ENCODE results near the gene CCDC142. TPM values are rescaled to one million over a fixed set of nuclear protein-coding genes. Genes with fewer than 3 reads are reported as not detected.

The CCDC142 gene
- polyA plus RNA-seq, 1 of the 3 experiments (the other 2 are of a cell fraction), result 8.7 TPM

DNA sequence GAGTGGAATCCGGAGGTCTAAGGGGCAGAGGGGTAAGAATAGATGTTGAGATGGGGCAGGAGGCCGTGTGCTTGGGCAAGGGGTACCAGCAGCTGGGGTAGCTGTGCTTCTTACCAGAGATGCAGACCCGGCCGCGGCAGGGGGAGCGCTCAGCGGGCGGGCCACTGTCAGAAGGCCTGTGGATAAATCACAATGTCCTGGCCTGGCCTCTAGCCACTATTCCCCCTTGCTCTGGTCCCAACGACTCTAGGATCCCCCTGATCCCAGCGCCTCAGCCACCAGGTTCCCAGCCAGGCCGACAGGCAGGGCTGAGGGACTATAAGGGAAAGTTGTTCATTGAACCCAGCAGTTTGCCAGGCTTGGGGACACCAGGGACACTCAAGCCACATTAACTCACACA lies 52.3 kb downstream of the CCDC142 start (continued):
- TF ChIP-seq, protein P1, sequence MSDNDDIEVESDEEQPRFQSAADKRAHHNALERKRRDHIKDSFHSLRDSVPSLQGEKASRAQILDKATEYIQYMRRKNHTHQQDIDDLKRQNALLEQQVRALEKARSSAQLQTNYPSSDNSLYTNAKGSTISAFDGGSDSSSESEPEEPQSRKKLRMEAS (IDR thresholded peaks at IDR 0.05; ENCODE audit: low read depth), result no peak

DNA sequence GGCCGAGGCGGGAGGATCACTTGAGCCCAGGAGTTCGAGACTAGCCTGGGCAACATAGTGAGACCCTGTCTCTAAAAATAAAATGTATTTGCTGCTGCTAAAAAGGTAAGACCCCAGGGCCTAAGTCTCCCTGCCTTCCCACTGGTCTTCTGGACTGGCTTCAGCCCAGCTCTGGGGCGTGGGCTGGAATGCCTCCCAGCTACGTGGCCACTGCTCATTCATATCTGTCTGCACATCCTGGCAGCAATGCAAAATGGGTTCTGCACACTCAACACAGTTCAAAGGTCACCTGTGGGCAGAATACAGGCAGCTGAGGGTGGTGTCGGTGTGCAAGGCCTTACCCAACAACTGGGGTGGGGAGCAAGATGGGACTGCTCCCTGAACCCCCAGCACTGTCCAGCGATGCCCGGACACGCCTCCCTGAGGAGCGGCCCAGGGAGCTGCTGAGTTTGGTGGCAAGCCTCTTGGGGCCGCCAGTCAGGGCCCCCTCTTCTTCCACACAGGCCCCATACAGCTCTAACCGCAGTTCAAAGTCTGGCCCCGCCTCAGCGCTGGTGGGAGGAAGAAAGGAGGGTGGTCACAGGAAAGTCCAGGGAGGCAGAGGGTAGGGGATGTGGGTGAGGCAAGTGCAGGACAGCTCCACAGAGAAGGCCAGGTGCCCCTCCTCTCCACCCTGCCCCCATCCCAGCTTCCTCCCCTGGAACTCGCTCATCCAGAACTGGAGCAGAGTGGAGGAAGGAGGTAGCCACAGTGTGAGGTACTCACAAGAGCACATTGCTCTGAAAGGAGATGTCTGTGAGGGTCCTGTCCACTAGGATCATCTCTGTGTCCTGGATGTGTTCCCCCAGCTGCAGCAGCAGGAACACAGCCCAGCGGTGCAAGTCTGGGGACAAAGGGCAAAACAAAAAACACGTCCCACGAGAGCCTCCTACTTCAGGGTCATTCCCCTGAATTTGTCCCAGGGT lies 53.0 kb downstream of the CCDC142 start:
- no peak for DNase-seq
- no peaks in the 10 kb centered on the region for H3K9me2 ChIP-seq
- H3K27ac ChIP-seq (ENCODE audit: low read depth in 2 of 2, low read length in 1 of 2), result no peak overlapping the region
- no peak for TF ChIP-seq EP300 (IDR thresholded peaks at IDR 0.05; ENCODE audit: borderline replicate concordance in 1 of 2, low read depth in 1 of 2, low read length in 1 of 2)
- no peak for TF ChIP-seq GATA2 (CRISPR knock-in tag; IDR thresholded peaks at IDR 0.05)
- no peak for TF ChIP-seq YY1 (IDR thresholded peaks at IDR 0.05; ENCODE audit: low read depth)
- H3K9ac ChIP-seq, result no peak overlapping the region
- H3F3A ChIP-seq (replicated peaks; ENCODE audit: insufficient read depth), result peaks cover 4% of the 10 kb centered on the region
- H3K27me3 ChIP-seq (ENCODE audit: insufficient read depth), result no peaks in the 10 kb centered on the region
- ChIA-PET POLR2A (no interaction called here), CTCF (interaction anchor here (1.1 to 1.9 kb wide), 4 partner anchors 10 to 102 kb away, joined by 3 to 7 read pairs (median 4); no protein-coding TSS in a partner anchor)
- peaks cover 7 to 57% of the 10 kb centered on the region in 2 experiments for H3K36me3 ChIP-seq (replicated peaks in 1 of 2; ENCODE audit: control insufficient read depth in 1 of 2, insufficient read depth in 2 of 2, low read length in 1 of 2)
- no peaks in the 10 kb centered on the region for H3K9me3 ChIP-seq
- no peak overlapping the region for H2AFZ ChIP-seq (ENCODE audit: low read depth)
- 87% methylated on average over 12 of the region's 18 CpGs for WGBS (ENCODE audit: low lambda C conversion rate)
- 0 out of 2 replicates have a peak, but pooled peaks cover 4% of the 10 kb centered on the region for H3K79me2 ChIP-seq (ENCODE audit: insufficient read depth)
- no peak overlapping the region for H3K4me3 ChIP-seq (ENCODE audit: low read depth in 2 of 2, low read length in 1 of 2)
- no peak overlapping the region for H3K4me2 ChIP-seq
- H4K20me1 ChIP-seq (ENCODE audit: insufficient read depth), result no peaks in the 10 kb centered on the region
- H3K4me1 ChIP-seq (ENCODE audit: control insufficient read depth in 1 of 2, insufficient read depth in 2 of 2, low read depth in 1 of 2, low read length in 1 of 2), result no peaks in the 10 kb centered on the region; a peak in 1 of 4 replicates

DNA sequence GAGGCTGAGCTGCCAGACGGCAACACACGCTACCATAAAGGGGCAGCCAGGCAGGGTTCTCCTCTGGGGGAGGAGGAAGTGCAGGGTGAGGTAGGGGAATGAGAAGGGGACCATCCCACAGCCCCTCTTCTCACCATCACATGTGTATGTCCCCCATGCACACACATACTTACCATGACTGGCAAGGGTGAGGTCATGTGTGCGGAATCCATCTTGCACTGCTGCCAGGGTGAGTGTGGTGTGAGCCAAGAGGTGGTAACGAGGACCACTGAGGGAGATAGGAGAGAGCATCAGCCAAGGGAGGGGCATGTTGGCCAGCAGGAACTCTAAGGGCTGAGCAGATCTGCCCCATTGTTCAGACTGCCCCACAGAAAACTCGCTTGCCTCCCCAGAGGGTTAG lies 54.1 kb downstream of the CCDC142 start:
- DNase-seq, result no peak
- H4K20me1 ChIP-seq (ENCODE audit: insufficient read depth), result no peaks in the 10 kb centered on the region
- no peaks in the 10 kb centered on the region for H3K9me2 ChIP-seq
- H3F3A ChIP-seq (replicated peaks; ENCODE audit: insufficient read depth), result peaks cover 4% of the 10 kb centered on the region
- no peaks in the 10 kb centered on the region; a peak in 1 of 4 replicates for H3K4me1 ChIP-seq (ENCODE audit: control insufficient read depth in 1 of 2, insufficient read depth in 2 of 2, low read depth in 1 of 2, low read length in 1 of 2)
- no peak for TF ChIP-seq EP300 (IDR thresholded peaks at IDR 0.05; ENCODE audit: borderline replicate concordance in 1 of 2, low read depth in 1 of 2, low read length in 1 of 2)
- TF ChIP-seq EZH2phosphoT487 (IDR thresholded peaks at IDR 0.05; ENCODE audit: borderline replicate concordance, low read depth), result no peak
- TF ChIP-seq POLR2AphosphoS5 (IDR thresholded peaks at IDR 0.05; ENCODE audit: low read depth, low read length), result no peak
- no peak for TF ChIP-seq CHD2 (IDR thresholded peaks at IDR 0.05; ENCODE audit: low read length, partially characterized antibody)
- TF ChIP-seq RXRA (IDR thresholded peaks at IDR 0.05; ENCODE audit: borderline replicate concordance, low read depth), result no peak
- 89% methylated on average over 5 of the region's 5 CpGs for WGBS (ENCODE audit: low lambda C conversion rate)
- no peak overlapping the region for H3K4me2 ChIP-seq
- H3K27me3 ChIP-seq (ENCODE audit: insufficient read depth), result no peaks in the 10 kb centered on the region
- ChIA-PET POLR2A (no interaction called here), CTCF (interaction anchor here (1.0 to 1.9 kb wide), 3 partner anchors 10 to 103 kb away, joined by 3 to 4 read pairs (median 3); no protein-coding TSS in a partner anchor)
- H2AFZ ChIP-seq (ENCODE audit: low read depth), result no peak overlapping the region
- H3K27ac ChIP-seq (ENCODE audit: low read depth in 2 of 2, low read length in 1 of 2), result no peak overlapping the region
- H3K36me3 ChIP-seq (replicated peaks in 1 of 2; ENCODE audit: control insufficient read depth in 1 of 2, insufficient read depth in 2 of 2, low read length in 1 of 2), result peaks cover 13 to 57% of the 10 kb centered on the region in 2 experiments
- 0 out of 2 replicates have a peak, but pooled peaks cover 4% of the 10 kb centered on the region for H3K79me2 ChIP-seq (ENCODE audit: insufficient read depth)
- H3K4me3 ChIP-seq (ENCODE audit: low read depth in 2 of 2, low read length in 1 of 2), result no peak overlapping the region
- no peak overlapping the region for H3K9ac ChIP-seq
- no peaks in the 10 kb centered on the region for H3K9me3 ChIP-seq

Measured in SK-N-SH (cell line).